Activated CD4-positive, alpha-beta T cell treated with anti-CD3 and anti-CD28 coated beads, Interleukin-2, amount 10 ng/mL, durations not matched to agents 24 days and 14 days (primary cell): ENCODE measurements around the gene PNPLA1. TPM values are rescaled to one million over a fixed set of nuclear protein-coding genes. Genes with fewer than 3 reads are reported as not detected.

Experiments
- DNase-seq: peaks from one replicate; pipeline ENCODE4 v3.0.0; 2022
- H3K27ac Mint-ChIP-seq: one replicate; pipeline ENCODE4 v1.8.0; 2022; ENCODE audit warnings: mild to moderate bottlenecking, mixed read lengths
- H3K27me3 Mint-ChIP-seq: one replicate; pipeline ENCODE4 v1.8.0; 2022; ENCODE audit warnings: mixed read lengths
- H3K36me3 Mint-ChIP-seq: one replicate; pipeline ENCODE4 v1.8.0; 2022; ENCODE audit warnings: low read depth, mild to moderate bottlenecking, mixed read lengths
- H3K4me1 Mint-ChIP-seq: one replicate; pipeline ENCODE4 v1.8.0; 2021; ENCODE audit warnings: mixed read lengths
- H3K4me3 Mint-ChIP-seq: one replicate; pipeline ENCODE4 v1.8.0; 2022; ENCODE audit warnings: mild to moderate bottlenecking, moderate library complexity, mixed read lengths
- H3K9me3 Mint-ChIP-seq: one replicate; pipeline ENCODE4 v1.8.0; 2021; ENCODE audit warnings: mixed read lengths
- intact Hi-C: fragments of 100-400 bp; cut with micrococcal nuclease; formaldehyde crosslinking; loops from one replicate; pipeline ENCODE4 v1.15.1; 2023
- total RNA-seq: library from RNA; stranded (reverse); gene quantifications from 2 replicates; pipeline ENCODE4 v1.2.3, GENCODE V29; 2022

The PNPLA1 gene
- total RNA-seq, 1 donor from 2014 or later = not detected

GRCh38 chr6:36319821-36320220 lies 50.0 kb downstream of the PNPLA1 start:
- Mint-ChIP-seq H3K9me3 (no peaks in the 10 kb centered on the region), H3K27me3 (peaks cover 19% of the 10 kb centered on the region), H3K36me3 (no peaks in the 10 kb centered on the region), H3K27ac (no peak overlapping the region), H3K4me3 (no peak overlapping the region), H3K4me1 (no peaks in the 10 kb centered on the region)
- intact Hi-C loops = no loop called here
- no peak for DNase-seq

DNA sequence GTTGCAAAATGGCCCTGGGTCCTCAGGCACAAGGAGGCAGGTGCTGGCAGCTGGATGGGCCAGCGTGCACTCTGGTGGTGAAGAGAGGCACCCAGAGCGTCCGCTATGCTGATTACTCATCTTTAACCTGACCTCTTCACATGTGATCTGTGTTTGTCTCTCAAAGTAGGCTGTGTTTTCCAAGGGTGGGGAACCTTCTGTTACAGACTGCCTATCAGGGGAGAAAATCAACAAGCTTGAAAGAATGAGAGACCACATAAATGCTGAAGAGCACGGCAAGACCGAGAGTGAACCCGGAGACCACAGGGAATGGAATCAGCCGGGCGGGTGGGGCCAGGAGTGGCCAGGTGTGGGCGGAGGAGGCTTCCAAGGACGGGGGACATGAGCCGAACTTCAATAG lies 50.6 kb downstream of the PNPLA1 start:
- H3K4me3 Mint-ChIP-seq = no peak overlapping the region
- no peak overlapping the region for H3K27ac Mint-ChIP-seq
- no peaks in the 10 kb centered on the region for H3K4me1 Mint-ChIP-seq
- no peaks in the 10 kb centered on the region for H3K9me3 Mint-ChIP-seq
- H3K27me3 Mint-ChIP-seq = peaks cover 15% of the 10 kb centered on the region
- no peaks in the 10 kb centered on the region for H3K36me3 Mint-ChIP-seq
- DNase-seq = no peak
- intact Hi-C loops = no loop called here

GRCh38 chr6:36322591-36322990 lies 52.7 kb downstream of the PNPLA1 start:
- no peaks in the 10 kb centered on the region for H3K9me3 Mint-ChIP-seq
- H3K27ac Mint-ChIP-seq = no peak overlapping the region
- intact Hi-C loops = no loop called here
- H3K4me1 Mint-ChIP-seq = no peaks in the 10 kb centered on the region
- no peaks in the 10 kb centered on the region for H3K36me3 Mint-ChIP-seq
- DNase-seq = no peak
- peaks cover 12% of the 10 kb centered on the region for H3K27me3 Mint-ChIP-seq
- no peak overlapping the region for H3K4me3 Mint-ChIP-seq

- peaks cover 15% of the 10 kb centered on the region for H3K27me3 Mint-ChIP-seq
- no peaks in the 10 kb centered on the region for H3K36me3 Mint-ChIP-seq
- DNase-seq = no peak
- intact Hi-C loops = no loop called here
- no peak overlapping the region for H3K27ac Mint-ChIP-seq
- no peak overlapping the region for H3K4me3 Mint-ChIP-seq
- no peaks in the 10 kb centered on the region for H3K9me3 Mint-ChIP-seq
- no peaks in the 10 kb centered on the region for H3K4me1 Mint-ChIP-seq
Observed at GRCh38 chr6:36323062-36323461, 53.2 kb downstream of the PNPLA1 start.

DNA sequence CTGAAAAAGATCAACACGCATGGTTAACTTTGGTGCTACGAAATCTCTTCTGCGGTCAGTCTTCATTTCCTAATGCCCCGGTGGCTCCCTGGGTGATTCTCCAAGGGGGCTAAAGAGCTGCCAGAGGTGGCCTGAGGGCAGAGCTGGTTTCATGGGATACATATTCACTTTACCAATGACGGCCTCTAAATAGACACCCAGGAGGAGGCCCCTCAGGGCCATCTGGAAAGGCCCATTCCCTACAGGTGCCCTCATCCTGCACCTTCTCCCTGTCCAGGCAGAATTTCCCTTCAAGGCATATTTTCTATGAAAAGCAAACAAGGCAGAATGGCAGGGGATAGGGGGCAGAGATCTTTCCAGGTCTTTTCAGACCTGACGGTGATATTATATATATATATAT lies 54.3 kb downstream of the PNPLA1 start:
- Mint-ChIP-seq H3K27me3 (peaks cover 17% of the 10 kb centered on the region), H3K27ac (no peak overlapping the region), H3K9me3 (no peaks in the 10 kb centered on the region), H3K4me3 (no peak overlapping the region), H3K4me1 (no peaks in the 10 kb centered on the region), H3K36me3 (no peaks in the 10 kb centered on the region)
- DNase-seq = no peak
- intact Hi-C loops = no loop called here

GRCh38 chr6:36324715-36325114 lies 54.9 kb downstream of the PNPLA1 start:
- H3K4me3 Mint-ChIP-seq = no peak overlapping the region
- H3K36me3 Mint-ChIP-seq = no peaks in the 10 kb centered on the region
- no peak for DNase-seq
- no peaks in the 10 kb centered on the region for H3K9me3 Mint-ChIP-seq
- no peak overlapping the region for H3K27ac Mint-ChIP-seq
- peaks cover 19% of the 10 kb centered on the region for H3K27me3 Mint-ChIP-seq
- H3K4me1 Mint-ChIP-seq = no peaks in the 10 kb centered on the region
- intact Hi-C loops = no loop called here

- peaks cover 19% of the 10 kb centered on the region for H3K27me3 Mint-ChIP-seq
- H3K27ac Mint-ChIP-seq = no peak overlapping the region
- no peaks in the 10 kb centered on the region for H3K36me3 Mint-ChIP-seq
- no peak overlapping the region for H3K4me3 Mint-ChIP-seq
- no peak for DNase-seq
- intact Hi-C loops = no loop called here
- H3K4me1 Mint-ChIP-seq = no peaks in the 10 kb centered on the region
- no peaks in the 10 kb centered on the region for H3K9me3 Mint-ChIP-seq
Observed at GRCh38 chr6:36326356-36326995, 56.6 kb downstream of the PNPLA1 start.

DNA sequence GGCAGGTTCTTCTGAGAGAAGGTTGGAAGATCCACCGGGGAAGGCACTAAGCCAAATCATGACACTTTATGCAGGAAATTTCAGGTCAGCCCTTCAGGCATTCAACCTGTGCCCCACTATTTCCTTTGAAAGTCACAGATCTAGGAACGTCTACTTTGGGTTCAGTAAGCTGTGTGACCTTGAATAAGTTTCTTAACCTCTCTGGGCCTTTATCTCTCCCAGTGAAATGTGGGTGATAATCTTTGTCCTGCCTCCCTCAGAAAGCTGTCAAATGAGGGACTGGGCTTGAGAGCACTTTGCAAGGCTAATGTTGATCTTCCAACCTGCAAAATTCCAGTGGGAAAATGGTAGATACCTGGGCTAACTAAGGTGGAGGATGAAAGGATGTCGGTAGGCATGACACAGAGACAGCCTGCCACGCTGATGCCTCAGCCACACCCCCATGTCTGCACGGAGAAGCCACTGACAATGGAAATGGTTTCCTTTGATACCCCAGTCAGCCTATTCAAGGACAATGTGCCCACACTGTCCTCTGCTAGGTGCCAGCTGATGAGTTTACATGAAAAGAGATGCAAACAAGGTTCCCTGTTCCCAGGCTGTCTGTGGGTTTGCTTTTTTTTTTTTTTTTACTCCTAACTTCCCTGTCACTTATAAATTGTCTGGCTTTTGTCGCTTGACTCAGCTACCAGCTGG lies 57.5 kb downstream of the PNPLA1 start:
- no peak overlapping the region for H3K4me3 Mint-ChIP-seq
- DNase-seq = no peak

DNA sequence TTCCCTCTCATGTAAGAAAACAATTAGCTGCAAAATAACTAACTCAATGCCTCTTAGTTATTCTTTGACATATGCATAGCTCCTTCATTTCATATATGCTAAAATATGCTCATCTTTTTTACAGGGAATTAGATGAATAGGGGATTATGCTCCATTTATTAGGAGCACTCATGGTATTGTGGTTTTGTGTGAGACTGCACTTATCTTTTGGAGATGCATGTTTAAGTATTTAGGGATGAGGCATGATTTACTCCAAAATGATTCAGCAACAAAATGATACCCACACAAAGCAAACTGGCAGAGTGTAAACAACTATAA lies 58.0 kb downstream of the PNPLA1 start:
- Mint-ChIP-seq H3K4me1 (no peaks in the 10 kb centered on the region), H3K4me3 (no peak overlapping the region), H3K9me3 (no peaks in the 10 kb centered on the region), H3K36me3 (no peaks in the 10 kb centered on the region), H3K27me3 (peaks cover 26% of the 10 kb centered on the region), H3K27ac (no peak overlapping the region)
- intact Hi-C loops = no loop called here
- DNase-seq = no peak

More for the DNA sequence above, 57.5 kb downstream of the PNPLA1 start:
- H3K36me3 Mint-ChIP-seq = no peaks in the 10 kb centered on the region
- H3K27ac Mint-ChIP-seq = no peak overlapping the region
- intact Hi-C loops = no loop called here
- H3K4me1 Mint-ChIP-seq = no peaks in the 10 kb centered on the region
- no peaks in the 10 kb centered on the region for H3K9me3 Mint-ChIP-seq
- H3K27me3 Mint-ChIP-seq = peaks cover 24% of the 10 kb centered on the region

- peaks cover 30% of the 10 kb centered on the region for H3K27me3 Mint-ChIP-seq
- H3K27ac Mint-ChIP-seq = no peak overlapping the region
- intact Hi-C loops = no loop called here
- H3K9me3 Mint-ChIP-seq = no peaks in the 10 kb centered on the region
- H3K4me1 Mint-ChIP-seq = no peaks in the 10 kb centered on the region
- H3K4me3 Mint-ChIP-seq = no peak overlapping the region
- DNase-seq = no peak
- no peaks in the 10 kb centered on the region for H3K36me3 Mint-ChIP-seq
Observed at GRCh38 chr6:36328600-36328999, 58.7 kb downstream of the PNPLA1 start.

- no peak overlapping the region for H3K4me3 Mint-ChIP-seq
- H3K27ac Mint-ChIP-seq = no peak overlapping the region
- H3K4me1 Mint-ChIP-seq = no peaks in the 10 kb centered on the region
- no peaks in the 10 kb centered on the region for H3K9me3 Mint-ChIP-seq
- H3K36me3 Mint-ChIP-seq = no peaks in the 10 kb centered on the region
- intact Hi-C loops = no loop called here
- H3K27me3 Mint-ChIP-seq = peaks cover 42% of the 10 kb centered on the region
- DNase-seq = no peak
Observed at GRCh38 chr6:36329798-36330291, 60.0 kb downstream of the PNPLA1 start.

- no peak overlapping the region for H3K4me3 Mint-ChIP-seq
- intact Hi-C loops = no loop called here
Observed at GRCh38 chr6:36330366-36330765, 60.5 kb downstream of the PNPLA1 start.

GRCh38 chr6:36331381-36331780 lies 61.5 kb downstream of the PNPLA1 start:
- Mint-ChIP-seq H3K27ac (no peak overlapping the region), H3K27me3 (peaks cover 52% of the 10 kb centered on the region), H3K9me3 (no peaks in the 10 kb centered on the region), H3K4me1 (no peaks in the 10 kb centered on the region), H3K4me3 (no peak overlapping the region), H3K36me3 (no peaks in the 10 kb centered on the region)
- intact Hi-C loops = no loop called here
- DNase-seq = no peak

More at GRCh38 chr6:36330366-36330765, 60.5 kb downstream of the PNPLA1 start:
- no peaks in the 10 kb centered on the region for H3K4me1 Mint-ChIP-seq
- H3K27ac Mint-ChIP-seq = no peak overlapping the region
- peaks cover 47% of the 10 kb centered on the region for H3K27me3 Mint-ChIP-seq
- no peaks in the 10 kb centered on the region for H3K9me3 Mint-ChIP-seq
- DNase-seq = no peak
- no peaks in the 10 kb centered on the region for H3K36me3 Mint-ChIP-seq

DNA sequence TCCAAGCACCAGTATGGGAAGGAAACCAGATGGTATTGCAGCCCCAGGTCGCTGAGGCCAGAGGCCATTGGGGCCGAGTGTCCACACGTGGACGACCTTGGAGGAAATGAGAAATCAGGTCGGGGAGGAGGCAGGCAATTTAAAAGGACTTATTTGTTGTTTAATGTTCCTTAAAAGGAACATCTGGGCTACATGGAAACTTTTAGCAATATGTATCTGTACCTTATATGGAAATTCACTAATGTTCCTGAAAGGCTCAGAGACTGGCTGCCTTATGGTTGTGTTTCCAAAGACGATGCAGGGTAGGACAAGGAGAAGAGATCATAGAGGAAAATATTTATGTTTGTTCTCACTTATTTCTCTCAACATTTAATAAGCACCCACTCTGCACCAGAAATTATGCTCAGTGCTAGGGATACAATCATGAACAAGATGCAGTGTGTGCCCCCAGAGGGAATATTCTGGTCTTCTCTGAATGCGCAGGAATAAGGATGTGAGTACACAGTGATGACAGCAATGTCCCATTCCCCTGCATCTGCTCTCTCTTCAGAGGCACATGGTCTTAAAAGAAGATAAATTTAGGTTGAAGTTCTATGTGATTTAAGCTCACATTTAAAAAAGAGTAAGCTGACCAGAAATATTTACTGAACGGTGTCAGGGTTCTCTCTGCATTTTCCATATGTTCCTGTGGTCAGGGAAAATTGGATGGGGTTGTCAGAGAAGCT lies 63.5 kb downstream of the PNPLA1 start:
- no peaks in the 10 kb centered on the region for H3K9me3 Mint-ChIP-seq
- H3K4me1 Mint-ChIP-seq = peaks cover 5% of the 10 kb centered on the region
- no peak overlapping the region for H3K4me3 Mint-ChIP-seq
- no peak overlapping the region for H3K27ac Mint-ChIP-seq
- intact Hi-C loops = no loop called here
- no peak for DNase-seq
- peaks cover 43% of the 10 kb centered on the region for H3K27me3 Mint-ChIP-seq
- no peaks in the 10 kb centered on the region for H3K36me3 Mint-ChIP-seq
